Panc1 (cell line): ENCODE data around the gene ICAM2. TPM values are rescaled to one million over a fixed set of nuclear protein-coding genes. Genes with fewer than 3 reads are reported as not detected.

Experiments used
- ATAC-seq: fragments of 200-7000 bp; cut with Tn5 transposase; 2 replicates; pipeline ENCODE4 v1.9.1; 2020; ENCODE audit warnings: mild to moderate bottlenecking, moderate library complexity
- BruUV-seq: library from RNA; stranded (reverse); fragments of 400-500 nt; replicated peaks from 2 replicates; lab custom pipeline; 2021; lab: Mats Ljungman, UMichigan
- CTCF ChIA-PET: fragments of 300-600 bp; sonication (Branson Sonifier 250); formaldehyde crosslinking; loops from one replicate; lab custom pipeline; 2022; ENCODE audit warnings: antibody characterized with exemption; lab: Charles Lee
- POLR2A ChIA-PET: fragments of 300-600 bp; sonication (Branson Sonifier 250); formaldehyde crosslinking; loops from one replicate; lab custom pipeline; 2022; ENCODE audit warnings: antibody characterized with exemption; lab: Charles Lee
- DNase-seq: peaks from one replicate; pipeline ENCODE4 v3.0.0-alpha.2; 2010; ENCODE audit warnings: low read depth, low spot score
- H3K27ac ChIP-seq: 2 replicates; pipeline ENCODE4 v1.5.1; 2011; ENCODE audit warnings: mild to moderate bottlenecking, low read length, inconsistent platforms
- H3K27me3 ChIP-seq: fragments of 200-500 bp; sonication (Bioruptor generic); 2 replicates; pipeline ENCODE4 v1.6.0; 2014; ENCODE audit warnings: low read length, inconsistent platforms; ENCODE audit not compliant: control insufficient read depth, insufficient read depth
- H3K36me3 ChIP-seq: fragments of 200-500 bp; sonication (Bioruptor generic); 2 replicates; pipeline ENCODE4 v1.5.1; 2014; ENCODE audit warnings: inconsistent platforms, mild to moderate bottlenecking, low read length, moderate library complexity; ENCODE audit not compliant: control insufficient read depth, insufficient read depth
- H3K4me1 ChIP-seq: 2 replicates; pipeline ENCODE4 v1.5.1; 2011; ENCODE audit warnings: inconsistent platforms, mild to moderate bottlenecking, low read length, moderate library complexity; ENCODE audit not compliant: control insufficient read depth, insufficient read depth
- H3K4me3 ChIP-seq, 2 experiments: 2 replicates each; pipeline ENCODE4 v1.5.1; 2011 to 2012; ENCODE audit warnings: low read depth in 2 of 2, low read length in 2 of 2, mild to moderate bottlenecking in 2 of 2, inconsistent platforms in 1 of 2, moderate library complexity in 1 of 2
- H3K9me3 ChIP-seq: fragments of 200-500 bp; sonication (Bioruptor generic); 2 replicates; pipeline ENCODE4 v1.5.1; 2014; ENCODE audit warnings: low read depth, mild to moderate bottlenecking, inconsistent platforms, low read length, moderate library complexity; ENCODE audit not compliant: control insufficient read depth, insufficient read depth
- CTCF ChIP-seq: fragments of 450-650 bp; IDR thresholded peaks from 2 replicates; pipeline ENCODE4 v1.5.1; 2017; ENCODE audit warnings: mild to moderate bottlenecking
- POLR2AphosphoS5 ChIP-seq: IDR thresholded peaks from 2 replicates; pipeline ENCODE4 v1.6.1; 2012; ENCODE audit warnings: mild to moderate bottlenecking, low read depth, low read length, moderate library complexity
- REST ChIP-seq, 2 experiments: IDR thresholded peaks; 2 replicates each; pipeline ENCODE4 v1.6.1; 2011 to 2012; ENCODE audit warnings: low read depth in 2 of 2, control low read depth in 1 of 2, low read length in 1 of 2, mild to moderate bottlenecking in 1 of 2, moderate library complexity in 1 of 2; ENCODE audit not compliant: insufficient read depth in 1 of 2
- SIN3A ChIP-seq: IDR thresholded peaks from 2 replicates; pipeline ENCODE4 v1.6.1; 2012; ENCODE audit warnings: low read depth, mild to moderate bottlenecking, low read length, moderate library complexity, borderline replicate concordance; ENCODE audit not compliant: insufficient read depth
- TCF7L2 ChIP-seq: IDR thresholded peaks from 2 replicates; pipeline ENCODE4 v1.6.1; 2011; ENCODE audit warnings: mild to moderate bottlenecking, low read depth, low read length, inconsistent platforms
- in situ Hi-C: cut with HindIII; loops from 2 replicates; pipeline ENCODE4 v1.10.0; 2016; ENCODE audit warnings: low sequenced_read_pairs, low pct_unique_long_range_greater_than_20kb
- intact Hi-C: fragments of 100-400 bp; cut with micrococcal nuclease; formaldehyde crosslinking; loops from one replicate; pipeline ENCODE4 v1.10.0; 2022; ENCODE audit not compliant: unreplicated experiment
- total RNA-seq: library from RNA; stranded (reverse); gene quantifications from one replicate; pipeline ENCODE4 v1.2.1, GENCODE V29; 2021; ENCODE audit not compliant: unreplicated experiment

ICAM2 gene
- total RNA-seq, 1 experiment from 2014 or later: 0.33 TPM

DNA sequence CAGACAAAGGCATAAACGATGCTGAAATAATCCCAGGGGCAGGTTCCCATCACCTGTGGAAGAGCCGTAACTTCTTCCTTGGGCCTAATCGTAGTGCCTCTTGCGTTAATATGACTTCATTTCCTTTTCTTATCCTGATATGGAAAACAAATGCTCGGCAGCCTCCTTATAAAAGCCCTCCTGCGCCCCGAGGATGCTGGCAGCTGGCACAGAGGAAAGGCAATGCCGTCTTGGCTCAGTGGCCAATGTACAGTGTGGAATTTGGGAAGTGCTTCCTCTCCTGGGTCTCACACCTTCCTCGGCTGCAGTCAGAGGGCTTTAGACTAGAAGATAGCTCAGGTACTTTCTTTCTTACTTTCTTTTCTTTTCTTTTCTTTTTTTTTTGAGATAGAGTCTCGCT lies 51.2 kb downstream of the ICAM2 start:
- Histone ChIP-seq H3K27ac (no peak overlapping the region), H3K27me3 (no peaks in the 10 kb centered on the region), H3K9me3 (no peaks in the 10 kb centered on the region), H3K4me1 (no peaks in the 10 kb centered on the region; the same call in 1 of the 2 replicates), H3K4me3 (no peak overlapping the region), H3K36me3 (no peaks in the 10 kb centered on the region)
- intact Hi-C loops (no loop called here), in situ Hi-C loops (no loop called here)
- ChIA-PET CTCF (interaction anchor here (0.6 kb wide), 1 partner anchor 49 kb away, joined by 9 read pairs; no protein-coding TSS in a partner anchor), POLR2A (no interaction called here)
- no peak for TF ChIP-seq CTCF
- no peak for TF ChIP-seq POLR2AphosphoS5
- no peak for TF ChIP-seq SIN3A
- TF ChIP-seq REST (IDR thresholded peaks at IDR 0.05; ENCODE audit: insufficient read depth in 1 of 2, low read depth in 2 of 2, low read length in 1 of 2): no peak
- TF ChIP-seq TCF7L2: no peak
- DNase-seq (no peak), ATAC-seq (no peak)
- no TSS peak for BruUV-seq

DNA sequence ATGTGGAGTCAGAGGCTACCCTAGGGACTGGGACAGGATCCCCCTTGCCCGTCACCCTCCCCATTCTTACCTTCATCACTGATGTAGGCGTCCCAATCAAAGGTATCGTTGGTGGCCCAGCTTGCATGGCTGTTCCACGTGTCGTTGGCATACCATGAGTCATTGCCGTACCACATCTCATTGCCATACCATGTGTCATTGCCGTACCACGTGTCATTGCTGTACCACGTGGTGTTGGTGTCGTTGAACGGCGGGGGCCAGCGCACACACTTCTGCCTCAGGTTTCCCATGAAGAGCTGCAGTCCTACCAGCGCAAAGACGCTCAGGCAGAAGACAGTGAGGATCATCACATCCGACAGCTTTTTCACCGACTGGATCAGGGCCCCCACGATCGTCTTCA lies 52.5 kb downstream of the ICAM2 start:
- intact Hi-C loops (no loop called here), in situ Hi-C loops (no loop called here)
- ChIA-PET POLR2A (no interaction called here), CTCF (no interaction called here)
- Histone ChIP-seq H3K27me3 (no peaks in the 10 kb centered on the region), H3K27ac (no peak overlapping the region), H3K4me1 (no peaks in the 10 kb centered on the region), H3K9me3 (no peaks in the 10 kb centered on the region), H3K4me3 (no peak overlapping the region), H3K36me3 (no peaks in the 10 kb centered on the region)
- no peak for DNase-seq
- no TSS peak for BruUV-seq
- TF ChIP-seq REST (IDR thresholded peaks at IDR 0.05; ENCODE audit: insufficient read depth in 1 of 2, low read depth in 2 of 2, low read length in 1 of 2): no peak
- no peak for TF ChIP-seq CTCF
- no peak for TF ChIP-seq POLR2AphosphoS5
- no peak for TF ChIP-seq SIN3A
- TF ChIP-seq TCF7L2: no peak
- ATAC-seq: no peak
